Endodermal cell (in vitro differentiated cells): Measurements from ENCODE around the gene BANP. TPM values are rescaled to one million over a fixed set of nuclear protein-coding genes. Genes with fewer than 3 reads are reported as not detected.
"Not testable (repeated sequence)": the region's sequence is repeated elsewhere in the genome, so short reads cannot be mapped to it uniquely, and the experiment has no call there.

Experiments used
- DNase-seq: peaks from one replicate; pipeline ENCODE4 v3.0.0-alpha.2; 2017
- H3K27ac ChIP-seq: 2 replicates; pipeline ENCODE4 v1.5.1; 2013; ENCODE audit warnings: mild to moderate bottlenecking, low read depth, low read length, moderate library complexity
- H3K27me3 ChIP-seq: 2 replicates; pipeline ENCODE4 v1.6.1; 2013; ENCODE audit warnings: mild to moderate bottlenecking, low read length, moderate library complexity; ENCODE audit not compliant: insufficient read depth, control insufficient read depth, poor library complexity, severe bottlenecking
- H3K36me3 ChIP-seq: 2 replicates; pipeline ENCODE4 v1.7.0; 2013; ENCODE audit warnings: mild to moderate bottlenecking, low read length, moderate library complexity; ENCODE audit not compliant: control insufficient read depth, insufficient read depth
- H3K4me1 ChIP-seq: one replicate; pipeline ENCODE4 v1.7.0; 2013; ENCODE audit warnings: low read length; ENCODE audit not compliant: control insufficient read depth, insufficient read depth
- H3K4me3 ChIP-seq: 2 replicates; pipeline ENCODE4 v1.5.1; 2013; ENCODE audit warnings: mild to moderate bottlenecking, low read length, moderate library complexity
- H3K9ac ChIP-seq: 2 replicates; pipeline ENCODE4 v1.6.1; 2013; ENCODE audit warnings: mild to moderate bottlenecking, low read length, moderate library complexity; ENCODE audit not compliant: poor library complexity, severe bottlenecking; ENCODE audit errors: extremely low read depth
- H3K9me3 ChIP-seq: 2 replicates; pipeline ENCODE4 v1.6.1; 2013; ENCODE audit warnings: mild to moderate bottlenecking, low read length, moderate library complexity; ENCODE audit not compliant: control insufficient read depth
- H3K27ac Mint-ChIP-seq: 2 replicates; pipeline ENCODE4 v1.8.0; 2020; ENCODE audit warnings: mixed read lengths
- H3K27me3 Mint-ChIP-seq: 2 replicates; pipeline ENCODE4 v1.8.0; 2021; ENCODE audit warnings: mild to moderate bottlenecking, mixed read lengths; ENCODE audit not compliant: insufficient read depth
- H3K36me3 Mint-ChIP-seq: 2 replicates; pipeline ENCODE4 v1.8.0; 2020; ENCODE audit warnings: low read depth, mixed read lengths
- H3K4me1 Mint-ChIP-seq: 2 replicates; pipeline ENCODE4 v1.8.0; 2020; ENCODE audit warnings: mixed read lengths
- H3K4me3 Mint-ChIP-seq: 2 replicates; pipeline ENCODE4 v1.8.0; 2020; ENCODE audit warnings: mild to moderate bottlenecking, moderate library complexity, mixed read lengths
- H3K9me3 Mint-ChIP-seq: 2 replicates; pipeline ENCODE4 v1.8.0; 2020; ENCODE audit warnings: mild to moderate bottlenecking, mixed read lengths
- WGBS, 2 experiments: methylation state at CpG; one replicate each; pipeline versions ENCODE4 v1.1.5 to v1.1.7; 2013; ENCODE audit warnings: missing lambda C conversion rate in 2 of 2, mixed read lengths in 1 of 2; ENCODE audit not compliant: insufficient coverage in 1 of 2, insufficient read length in 1 of 2; 5-methylcytosine and 5-hydroxymethylcytosine counted together
- total RNA-seq, 2 donors: library from RNA; stranded (reverse); fragmentation: NEBNext Ultra II Directional in 1 of 2; extraction: Animal tissue kit (Norgen Biotek cat#: 25700) in 1 of 2; gene quantifications; 2 replicates in 1 of 2; 3 replicates in 1 of 2; pipeline ENCODE4 v1.2.1, GENCODE V29; 2021
- TF ChIP-seq, protein P1 (sequence below): fragments of 200-600 bp; sonication (generic); conservative IDR thresholded peaks from 2 replicates; pipeline ENCODE4 v1.5.0; 2021; ENCODE audit warnings: antibody characterized with exemption, mild to moderate bottlenecking

Gene BANP
- total RNA-seq, 2 donors from 2014 or later, result 39.5 to 45.5 TPM

- not testable (repeated sequence) for H3K27ac ChIP-seq, H3K4me1 ChIP-seq, H3K27me3 Mint-ChIP-seq, H3K27ac Mint-ChIP-seq, H3K36me3 Mint-ChIP-seq, H3K4me1 Mint-ChIP-seq, H3K9me3 ChIP-seq, H3K36me3 ChIP-seq, DNase-seq, H3K4me3 Mint-ChIP-seq, H3K9ac ChIP-seq, H3K27me3 ChIP-seq, H3K9me3 Mint-ChIP-seq, H3K4me3 ChIP-seq
- WGBS, 2 experiments, result 92% methylated on average over 11 of the region's 12 CpGs; no CpG with 5 or more reads in 1 of the 2 experiments
These were observed 155.3 kb downstream of the BANP start for GRCh38 chr16:88106566-88106965.

- Mint-ChIP-seq H3K4me1 (no peaks in the 10 kb centered on the region), H3K27ac (no peak overlapping the region), H3K9me3 (no peaks in the 10 kb centered on the region), H3K36me3 (no peaks in the 10 kb centered on the region), H3K4me3 (no peak overlapping the region), H3K27me3 (peaks cover 2% of the 10 kb centered on the region)
- Histone ChIP-seq H3K27me3 (no peaks in the 10 kb centered on the region), H3K4me1 (no peaks in the 10 kb centered on the region), H3K9me3 (no peaks in the 10 kb centered on the region), H3K9ac (no peak overlapping the region), H3K27ac (no peak overlapping the region), H3K4me3 (no peak overlapping the region), H3K36me3 (no peaks in the 10 kb centered on the region)
- DNase-seq, result no peak
- TF ChIP-seq, protein P1, sequence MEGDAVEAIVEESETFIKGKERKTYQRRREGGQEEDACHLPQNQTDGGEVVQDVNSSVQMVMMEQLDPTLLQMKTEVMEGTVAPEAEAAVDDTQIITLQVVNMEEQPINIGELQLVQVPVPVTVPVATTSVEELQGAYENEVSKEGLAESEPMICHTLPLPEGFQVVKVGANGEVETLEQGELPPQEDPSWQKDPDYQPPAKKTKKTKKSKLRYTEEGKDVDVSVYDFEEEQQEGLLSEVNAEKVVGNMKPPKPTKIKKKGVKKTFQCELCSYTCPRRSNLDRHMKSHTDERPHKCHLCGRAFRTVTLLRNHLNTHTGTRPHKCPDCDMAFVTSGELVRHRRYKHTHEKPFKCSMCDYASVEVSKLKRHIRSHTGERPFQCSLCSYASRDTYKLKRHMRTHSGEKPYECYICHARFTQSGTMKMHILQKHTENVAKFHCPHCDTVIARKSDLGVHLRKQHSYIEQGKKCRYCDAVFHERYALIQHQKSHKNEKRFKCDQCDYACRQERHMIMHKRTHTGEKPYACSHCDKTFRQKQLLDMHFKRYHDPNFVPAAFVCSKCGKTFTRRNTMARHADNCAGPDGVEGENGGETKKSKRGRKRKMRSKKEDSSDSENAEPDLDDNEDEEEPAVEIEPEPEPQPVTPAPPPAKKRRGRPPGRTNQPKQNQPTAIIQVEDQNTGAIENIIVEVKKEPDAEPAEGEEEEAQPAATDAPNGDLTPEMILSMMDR, result no peak
- WGBS, 2 experiments, result 94 to 99% methylated on average over 7 to 12 of the region's 12 CpGs
These were observed 157.5 kb downstream of the BANP start for GRCh38 chr16:88108762-88109161.

GRCh38 chr16:88109726-88110621, 158.7 kb downstream of the BANP start:
- H3K9ac ChIP-seq, H3K27ac ChIP-seq, H3K36me3 ChIP-seq, H3K4me1 Mint-ChIP-seq, H3K4me1 ChIP-seq, H3K27me3 Mint-ChIP-seq, H3K4me3 ChIP-seq, H3K27ac Mint-ChIP-seq, H3K4me3 Mint-ChIP-seq, DNase-seq, H3K9me3 Mint-ChIP-seq, H3K36me3 Mint-ChIP-seq, H3K27me3 ChIP-seq, H3K9me3 ChIP-seq: not testable (repeated sequence)
- WGBS, 2 experiments, result 90% methylated on average over 15 to 28 of the region's 28 CpGs

GRCh38 chr16:88110875-88111494, 159.8 kb downstream of the BANP start:
- H3K9me3 ChIP-seq, H3K27me3 Mint-ChIP-seq, H3K27ac Mint-ChIP-seq, H3K9ac ChIP-seq, H3K36me3 ChIP-seq, H3K27me3 ChIP-seq, H3K36me3 Mint-ChIP-seq, H3K9me3 Mint-ChIP-seq, H3K4me1 ChIP-seq, H3K27ac ChIP-seq, H3K4me3 Mint-ChIP-seq, H3K4me1 Mint-ChIP-seq, DNase-seq, H3K4me3 ChIP-seq: not testable (repeated sequence)
- 91 to 92% methylated on average over 17 to 19 of the region's 21 CpGs for WGBS, 2 experiments

DNA sequence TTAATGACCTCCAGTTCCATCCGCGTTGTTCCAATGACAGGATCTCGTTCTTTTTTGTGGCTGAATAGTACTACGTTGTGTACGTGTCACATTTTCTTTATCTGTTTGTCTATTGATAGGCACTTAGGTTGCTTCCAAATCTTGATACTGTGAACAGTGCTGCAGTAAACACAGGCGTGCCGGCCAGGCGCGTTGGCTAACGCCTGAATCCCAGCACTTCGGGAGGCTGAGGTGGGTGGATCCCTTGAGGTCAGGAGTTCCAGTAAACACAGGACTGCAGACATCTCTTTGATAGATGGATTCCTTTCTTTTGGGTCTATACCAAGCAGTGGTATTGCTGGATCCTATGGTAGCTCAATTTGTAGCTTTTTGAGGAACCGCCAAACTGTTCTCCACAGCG, 160.7 kb downstream of the BANP start:
- DNase-seq, H3K36me3 ChIP-seq, H3K27ac Mint-ChIP-seq, H3K9ac ChIP-seq, H3K27me3 ChIP-seq, H3K4me1 Mint-ChIP-seq, H3K4me1 ChIP-seq, H3K4me3 Mint-ChIP-seq, H3K27me3 Mint-ChIP-seq, H3K36me3 Mint-ChIP-seq, H3K9me3 Mint-ChIP-seq, H3K9me3 ChIP-seq, H3K4me3 ChIP-seq, H3K27ac ChIP-seq: not testable (repeated sequence)
- WGBS, 2 experiments, result 89 to 91% methylated on average over 12 to 13 of the region's 13 CpGs
